H1 (cell line): Measurements from ENCODE around the gene CD151. TPM values are rescaled to one million over a fixed set of nuclear protein-coding genes. Genes with fewer than 3 reads are reported as not detected.

Experiments
- BRCA1 ChIP-seq: IDR thresholded peaks from 2 replicates; pipeline ENCODE4 v1.6.1; 2012; ENCODE audit warnings: low read depth, low read length, improper control_type of control experiment
- CHD7 ChIP-seq: fragments of 300-600 bp; sonication (generic); IDR thresholded peaks from 2 replicates; pipeline ENCODE4 v1.7.1; 2012; ENCODE audit warnings: low read length, moderate library complexity, mild to moderate bottlenecking, inconsistent platforms; ENCODE audit not compliant: insufficient replicate concordance
- GTF2F1 ChIP-seq: IDR thresholded peaks from 2 replicates; pipeline ENCODE4 v1.6.1; 2012; ENCODE audit warnings: low read depth, low read length, improper control_type of control experiment, borderline replicate concordance
- HDAC6 ChIP-seq: IDR thresholded peaks from one replicate; pipeline ENCODE4 v1.7.1; 2012; ENCODE audit warnings: low read depth, mild to moderate bottlenecking, inconsistent platforms, low read length, moderate library complexity
- JUN ChIP-seq: IDR thresholded peaks from 2 replicates; pipeline ENCODE4 v1.6.1; 2011; ENCODE audit warnings: low read depth, mild to moderate bottlenecking, improper control_type of control experiment, low read length
- POLR2A ChIP-seq, 2 experiments: IDR thresholded peaks; 1 replicate in 1 of 2; 2 replicates in 1 of 2; pipeline ENCODE4 v1.6.1; 2011; ENCODE audit warnings: low read depth in 2 of 2, low read length in 2 of 2, mild to moderate bottlenecking in 2 of 2; ENCODE audit errors: control extremely low read depth in 1 of 2
- POU5F1 ChIP-seq: IDR thresholded peaks from 2 replicates; pipeline ENCODE4 v1.6.1; 2011; ENCODE audit warnings: low read depth, mild to moderate bottlenecking, low read length, moderate library complexity
- RBBP5 ChIP-seq: IDR thresholded peaks from 2 replicates; pipeline ENCODE4 v1.7.1; 2012; ENCODE audit warnings: low read depth, mild to moderate bottlenecking, inconsistent platforms, low read length, moderate library complexity, borderline replicate concordance
- RNF2 ChIP-seq: fragments of 200-900, 300-1000 bp; sonication (generic); IDR thresholded peaks from 2 replicates; pipeline ENCODE4 v1.7.1; 2016; ENCODE audit warnings: borderline replicate concordance, low read depth, mild to moderate bottlenecking, antibody characterized with exemption, low read length; ENCODE audit not compliant: poor library complexity, severe bottlenecking; ENCODE audit errors: missing control alignments
- TAF1 ChIP-seq: IDR thresholded peaks from 2 replicates; pipeline ENCODE4 v1.6.1; 2011; ENCODE audit warnings: mild to moderate bottlenecking, low read depth, low read length
- polyA plus RNA-seq, 7 experiments: library from polyadenylated mRNA; depleted of rRNA in 3 of 7; stranded (reverse) in 5 of 7; unstranded in 2 of 7; fragments of >200 nt in 5 of 7; fragments of 200-250 nt in 2 of 7; gene quantifications; 1 replicate in 5 of 7; 2 replicates in 1 of 7; 4 replicates in 1 of 7; pipeline versions ENCODE4 v1.2.1 to v1.2.3, GENCODE V29; 2011 to 2013; ENCODE audit warnings: missing spikeins in 2 of 7, mixed read lengths in 2 of 7
- total RNA-seq: library from RNA; stranded (reverse); fragmentation: NEBNext Ultra II Directional; extraction: Animal tissue kit (Norgen Biotek cat#: 25700); gene quantifications from 2 replicates; pipeline ENCODE4 v1.2.1, GENCODE V29; 2021

Gene CD151
- total and polyA plus RNA-seq, 2 of the 8 experiments (the other 6 are each of a cell fraction or from before 2014, with no cell fraction given), result 101 to 212 TPM

DNA sequence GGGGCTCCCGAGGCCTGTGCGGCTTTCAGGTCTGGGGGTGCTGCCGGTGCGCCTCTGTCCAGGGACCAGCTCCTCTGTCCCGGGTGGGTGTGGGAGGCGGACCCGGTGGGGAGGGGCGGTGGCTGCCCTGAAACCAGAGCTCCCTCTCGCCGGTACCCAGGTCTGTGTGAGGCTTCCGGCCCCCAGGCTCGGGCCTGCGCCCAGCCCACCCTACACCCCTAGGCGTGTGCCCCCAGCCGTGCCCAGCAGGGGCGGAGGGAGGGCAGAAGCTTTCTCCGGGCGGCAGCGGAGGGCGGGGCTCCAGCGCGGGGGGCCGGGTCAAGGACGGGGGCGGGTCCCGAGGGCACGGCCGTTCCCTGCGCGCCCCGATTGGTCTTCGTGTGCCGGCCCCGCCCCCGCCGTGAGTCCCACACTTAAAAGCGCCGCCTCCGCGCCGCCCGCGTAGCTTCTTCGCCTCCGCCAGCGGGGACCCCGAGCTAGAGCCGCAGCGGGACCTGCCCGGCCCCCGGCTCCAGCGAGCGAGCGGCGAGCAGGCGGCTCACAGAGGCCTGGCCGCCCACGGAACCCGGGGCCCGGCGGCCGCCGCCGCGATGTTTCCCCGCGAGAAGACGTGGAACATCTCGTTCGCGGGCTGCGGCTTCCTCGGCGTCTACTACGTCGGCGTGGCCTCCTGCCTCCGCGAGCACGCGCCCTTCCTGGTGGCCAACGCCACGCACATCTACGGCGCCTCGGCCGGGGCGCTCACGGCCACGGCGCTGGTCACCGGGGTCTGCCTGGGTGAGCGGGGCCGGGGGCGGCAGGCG, 13.4 kb upstream of the CD151 start (continued):
- no peak for TF ChIP-seq CHD7
- peak in 1 of 2 experiments; percentile 82; a peak in 2 of 3 replicates for TF ChIP-seq POLR2A (IDR thresholded peaks at IDR 0.05; ENCODE audit: control extremely low read depth in 1 of 2, low read depth in 2 of 2, low read length in 2 of 2)
- TF ChIP-seq TAF1, result peak; percentile 85
- no peak for TF ChIP-seq BRCA1
- peak; percentile 62; the same call in 1 of the 2 replicates for TF ChIP-seq GTF2F1
- peak; percentile 66; the same call in 1 of the 2 replicates for TF ChIP-seq RBBP5
- no peak for TF ChIP-seq RNF2
- TF ChIP-seq POU5F1, result no peak
- no peak for TF ChIP-seq JUN
- no peak for TF ChIP-seq HDAC6
